ENCODE data around the gene CTNNA3. TPM values are rescaled to one million over a fixed set of nuclear protein-coding genes. Genes with fewer than 3 reads are reported as not detected.

Gene CTNNA3
- total RNA-seq, 2 experiments from 2014 or later: 0.30 TPM; not detected in 1

DNA sequence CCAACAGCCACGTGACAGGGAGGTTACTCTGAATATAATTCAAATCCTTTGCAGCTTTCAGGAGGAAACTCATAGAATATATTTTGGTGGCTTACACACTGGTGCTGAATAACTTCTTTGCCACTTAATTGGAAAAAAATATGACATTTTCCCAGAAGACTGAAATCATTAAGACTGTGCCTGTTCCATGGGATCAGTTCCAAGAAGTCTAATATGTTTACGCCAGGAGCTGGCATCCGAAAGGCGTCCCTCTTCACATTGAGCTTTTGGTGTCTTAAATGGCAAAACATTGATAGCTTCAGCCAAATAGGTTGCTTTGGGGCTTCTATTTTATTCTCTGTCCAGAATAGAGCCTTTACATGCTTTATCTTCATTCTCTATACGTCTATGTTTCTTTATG is 1687.8 kb downstream of the CTNNA3 start:
- CTCF ChIA-PET: no interaction called here
- no peaks in the 10 kb centered on the region for H3K4me1 Mint-ChIP-seq
- DNase-seq (no peak), ATAC-seq (no peak)
- peaks cover 7% of the 10 kb centered on the region for H3K9me3 Mint-ChIP-seq (ENCODE audit: low read depth)
- intact Hi-C loops (cut with DNase I, micrococcal nuclease): no loop called here
- no peak overlapping the region for H3K27ac Mint-ChIP-seq
- H3K36me3 Mint-ChIP-seq (ENCODE audit: low read depth): no peaks in the 10 kb centered on the region
- no peaks in the 10 kb centered on the region for H3K27me3 Mint-ChIP-seq
- POLR2A ChIA-PET: no interaction called here
- no peak overlapping the region for H3K4me3 Mint-ChIP-seq

DNA sequence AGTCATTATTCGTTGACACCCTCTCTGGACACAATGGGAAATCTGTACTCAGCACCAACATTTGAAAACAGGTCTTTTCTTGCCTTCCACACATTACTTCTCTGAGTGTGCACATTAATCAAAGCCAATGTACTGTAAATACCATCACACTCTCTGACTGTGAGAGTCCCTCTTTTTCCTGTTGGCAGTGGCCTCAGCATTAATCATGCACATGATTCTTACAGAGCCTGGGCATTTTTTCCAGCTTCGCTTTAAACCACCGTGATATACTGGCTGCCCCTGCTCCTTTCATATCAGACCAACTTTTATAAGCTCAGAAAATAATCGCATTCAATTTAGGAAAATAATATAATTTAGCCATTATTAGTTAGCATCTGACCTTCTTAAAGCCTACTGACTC is 1689.6 kb downstream of the CTNNA3 start:
- Mint-ChIP-seq H3K9me3 (ENCODE audit: low read depth) (peaks cover 7% of the 10 kb centered on the region), H3K27ac (no peak overlapping the region), H3K36me3 (ENCODE audit: low read depth) (no peaks in the 10 kb centered on the region), H3K4me1 (no peaks in the 10 kb centered on the region), H3K27me3 (no peaks in the 10 kb centered on the region), H3K4me3 (no peak overlapping the region)
- no peak for DNase-seq
- intact Hi-C loops (cut with DNase I, micrococcal nuclease): no loop called here
- ATAC-seq: no peak
- CTCF ChIA-PET: no interaction called here
- POLR2A ChIA-PET: no interaction called here

DNA sequence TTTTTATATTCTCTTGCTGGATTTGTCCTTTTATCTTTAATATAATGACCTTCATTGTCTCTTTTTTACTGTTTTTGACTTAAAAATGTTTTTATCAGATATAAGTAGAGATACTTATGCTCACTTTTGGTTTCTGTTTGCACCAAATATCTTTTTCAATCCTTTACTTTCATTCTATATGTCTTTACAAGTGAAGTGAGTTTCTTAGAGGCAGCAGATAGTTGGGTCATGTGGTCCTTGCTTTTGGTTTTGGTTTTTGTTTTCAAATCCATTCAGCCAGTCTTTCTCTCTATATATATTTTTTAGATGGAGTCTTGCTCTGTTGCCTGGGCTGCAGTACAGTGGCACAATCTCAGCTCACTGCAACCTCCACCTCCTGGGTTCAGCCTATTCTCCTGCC is 1702.5 kb downstream of the CTNNA3 start:
- Mint-ChIP-seq H3K4me3 (no peak overlapping the region), H3K9me3 (ENCODE audit: low read depth) (peaks cover 18% of the 10 kb centered on the region), H3K4me1 (no peaks in the 10 kb centered on the region), H3K27me3 (no peaks in the 10 kb centered on the region), H3K36me3 (ENCODE audit: low read depth) (no peaks in the 10 kb centered on the region), H3K27ac (no peak overlapping the region)
- ATAC-seq: no peak
- DNase-seq: no peak
- CTCF ChIA-PET: no interaction called here
- intact Hi-C loops (cut with DNase I, micrococcal nuclease): no loop called here
- POLR2A ChIA-PET: no interaction called here

DNA sequence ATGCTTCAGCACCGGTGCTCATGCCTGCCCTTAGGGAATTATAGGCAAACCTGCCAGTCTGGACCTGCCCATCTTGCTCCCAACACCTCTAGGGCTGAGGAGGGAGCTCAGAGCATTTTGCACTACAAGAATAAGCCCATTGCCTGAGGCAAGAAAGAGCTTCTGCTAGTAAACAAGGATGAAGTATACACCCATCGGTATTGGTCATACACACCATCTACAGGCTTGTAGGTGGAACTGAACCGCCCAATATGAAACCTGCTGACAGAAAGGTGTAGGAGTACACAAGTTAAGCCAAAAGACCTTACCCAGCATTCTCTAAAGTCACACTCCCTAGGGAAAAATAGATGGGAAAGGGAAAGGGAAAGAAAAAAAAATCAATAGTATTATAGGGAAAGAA is 1727.1 kb downstream of the CTNNA3 start:
- no peaks in the 10 kb centered on the region for H3K27me3 Mint-ChIP-seq
- intact Hi-C loops (cut with DNase I, micrococcal nuclease): no loop called here
- H3K4me3 Mint-ChIP-seq: no peak overlapping the region
- ChIA-PET POLR2A (no interaction called here), CTCF (no interaction called here)
- no peak for DNase-seq
- H3K27ac Mint-ChIP-seq: no peak overlapping the region
- H3K36me3 Mint-ChIP-seq (ENCODE audit: low read depth): no peaks in the 10 kb centered on the region
- ATAC-seq: no peak
- no peaks in the 10 kb centered on the region for H3K4me1 Mint-ChIP-seq
- peaks cover 7% of the 10 kb centered on the region for H3K9me3 Mint-ChIP-seq (ENCODE audit: low read depth)

DNA sequence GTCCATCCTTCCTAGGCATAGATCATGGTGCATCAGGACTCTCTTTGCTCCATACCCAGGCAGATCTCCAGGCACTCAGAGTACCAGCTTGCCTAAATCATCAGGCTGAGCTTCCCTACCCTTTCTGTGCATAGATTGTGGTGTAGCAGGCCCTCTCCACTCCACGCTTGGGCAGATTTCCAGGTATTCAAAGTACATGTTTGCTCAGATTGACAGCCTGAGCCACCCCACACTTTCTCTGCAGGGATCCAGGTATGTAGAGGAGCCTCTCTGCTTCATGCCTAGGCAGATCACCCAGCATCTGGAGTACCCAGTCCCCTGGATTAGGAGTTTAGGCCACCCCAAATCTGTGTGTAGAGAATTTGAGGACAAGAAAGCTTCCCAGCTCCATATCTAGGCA is 1727.6 kb downstream of the CTNNA3 start:
- no peak overlapping the region for H3K4me3 Mint-ChIP-seq
- ChIA-PET POLR2A (no interaction called here), CTCF (no interaction called here)
- intact Hi-C loops (cut with DNase I, micrococcal nuclease): no loop called here
- no peaks in the 10 kb centered on the region for H3K27me3 Mint-ChIP-seq
- ATAC-seq: no peak
- H3K4me1 Mint-ChIP-seq: no peaks in the 10 kb centered on the region
- DNase-seq: no peak
- no peaks in the 10 kb centered on the region for H3K36me3 Mint-ChIP-seq (ENCODE audit: low read depth)
- no peak overlapping the region for H3K27ac Mint-ChIP-seq
- peaks cover 7% of the 10 kb centered on the region for H3K9me3 Mint-ChIP-seq (ENCODE audit: low read depth)

DNA sequence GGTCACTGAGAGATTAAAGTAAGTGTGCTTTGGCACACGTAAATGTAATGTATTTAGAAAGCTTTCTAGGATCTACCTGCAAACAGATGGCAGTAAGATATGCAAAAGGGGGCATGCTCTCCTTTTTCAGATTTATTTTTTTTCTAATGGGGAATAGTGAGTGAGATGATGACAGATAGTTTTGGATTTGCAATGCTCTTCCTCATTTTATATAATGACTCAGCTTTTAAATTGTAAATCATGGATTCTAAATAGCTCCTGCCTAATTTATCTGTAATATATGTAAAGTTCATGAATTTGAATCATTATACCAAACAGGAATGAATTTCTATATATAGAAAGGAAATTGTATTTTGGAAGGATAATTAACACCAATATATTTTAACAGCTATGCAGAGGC is 1731.8 kb downstream of the CTNNA3 start:
- Mint-ChIP-seq H3K4me3 (no peak overlapping the region), H3K27ac (no peak overlapping the region), H3K27me3 (no peaks in the 10 kb centered on the region), H3K4me1 (no peaks in the 10 kb centered on the region), H3K36me3 (ENCODE audit: low read depth) (no peaks in the 10 kb centered on the region), H3K9me3 (ENCODE audit: low read depth) (peaks cover 10% of the 10 kb centered on the region)
- ATAC-seq (no peak), DNase-seq (no peak)
- ChIA-PET CTCF (no interaction called here), POLR2A (no interaction called here)
- intact Hi-C loops (cut with DNase I, micrococcal nuclease): no loop called here

DNA sequence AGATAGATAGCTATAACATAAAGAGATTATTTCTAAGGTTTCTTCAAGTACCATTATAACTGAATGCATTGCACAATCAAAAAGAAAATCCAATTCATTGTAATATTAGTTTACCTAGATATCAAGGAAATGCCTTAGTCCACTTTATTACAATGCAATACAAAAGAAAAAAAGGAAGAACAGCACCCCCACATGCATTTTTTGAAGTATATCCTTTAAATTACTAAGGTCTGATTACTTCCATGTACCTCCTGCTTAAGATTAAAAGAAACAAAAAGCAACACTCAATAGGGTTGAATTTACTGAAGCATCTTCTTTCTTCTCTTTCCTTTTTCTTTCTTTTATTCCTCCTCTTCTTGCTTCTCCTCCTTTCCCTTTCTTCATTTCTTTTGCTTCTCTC is 1743.9 kb downstream of the CTNNA3 start:
- Mint-ChIP-seq H3K4me3 (no peak overlapping the region), H3K27ac (no peak overlapping the region), H3K27me3 (no peaks in the 10 kb centered on the region), H3K9me3 (ENCODE audit: low read depth) (peaks cover 4% of the 10 kb centered on the region), H3K36me3 (ENCODE audit: low read depth) (no peaks in the 10 kb centered on the region), H3K4me1 (no peaks in the 10 kb centered on the region)
- CTCF ChIA-PET: interaction anchor here (0.7 kb wide), 1 partner anchor 39 kb away, joined by 3 read pairs; no protein-coding TSS in a partner anchor
- no peak for DNase-seq
- intact Hi-C loops (cut with DNase I, micrococcal nuclease): no loop called here
- POLR2A ChIA-PET: no interaction called here
- ATAC-seq: no peak

DNA sequence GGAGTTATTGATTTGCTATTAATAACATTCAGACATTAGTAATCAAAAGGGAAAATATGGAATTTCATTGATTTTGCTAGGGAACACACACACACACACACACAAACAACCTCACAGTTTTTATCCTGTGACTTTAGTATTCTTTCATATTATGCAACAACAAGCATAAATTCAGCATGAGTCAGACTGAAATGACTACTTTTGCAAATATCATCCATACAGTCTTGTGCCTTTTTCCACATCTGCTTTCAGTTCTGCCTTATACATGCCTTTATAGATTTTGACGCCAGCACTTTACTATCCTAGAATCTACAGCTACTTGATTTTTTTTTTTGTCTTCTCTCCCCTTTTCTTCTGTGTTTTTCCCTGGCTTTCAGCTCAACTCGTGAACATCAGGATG is 1745.9 kb downstream of the CTNNA3 start:
- Mint-ChIP-seq H3K27ac (no peak overlapping the region), H3K27me3 (no peaks in the 10 kb centered on the region), H3K9me3 (ENCODE audit: low read depth) (peaks cover 4% of the 10 kb centered on the region), H3K36me3 (ENCODE audit: low read depth) (no peaks in the 10 kb centered on the region), H3K4me3 (no peak overlapping the region), H3K4me1 (no peaks in the 10 kb centered on the region)
- ATAC-seq: no peak
- DNase-seq: no peak
- CTCF ChIA-PET: no interaction called here
- POLR2A ChIA-PET: no interaction called here
- intact Hi-C loops (cut with DNase I, micrococcal nuclease): no loop called here

DNA sequence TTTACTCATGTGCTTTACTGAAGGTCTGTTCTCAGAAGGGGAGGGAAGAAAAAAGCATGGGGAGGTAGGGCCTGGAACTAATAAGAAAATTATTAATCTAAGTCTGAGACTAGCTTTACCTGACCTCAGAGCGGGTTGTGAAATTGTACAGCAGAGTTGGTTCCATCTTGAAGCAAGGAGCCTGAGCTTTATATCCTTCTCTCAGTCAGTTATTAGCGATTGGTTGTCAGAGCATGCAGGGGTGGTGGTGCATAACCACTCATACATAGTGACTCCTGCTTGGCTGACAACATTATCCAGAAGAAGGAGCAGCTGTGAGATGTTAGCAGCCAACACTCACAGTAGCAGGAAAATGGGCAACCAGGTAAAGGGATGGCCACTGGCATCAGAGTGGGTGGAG is 1746.5 kb downstream of the CTNNA3 start:
- ATAC-seq: no peak
- H3K27ac Mint-ChIP-seq: no peak overlapping the region
- peaks cover 4% of the 10 kb centered on the region for H3K9me3 Mint-ChIP-seq (ENCODE audit: low read depth)
- no peak overlapping the region for H3K4me3 Mint-ChIP-seq
- intact Hi-C loops (cut with DNase I, micrococcal nuclease): no loop called here
- no peaks in the 10 kb centered on the region for H3K4me1 Mint-ChIP-seq
- DNase-seq: no peak
- CTCF ChIA-PET: no interaction called here
- H3K36me3 Mint-ChIP-seq (ENCODE audit: low read depth): no peaks in the 10 kb centered on the region
- POLR2A ChIA-PET: no interaction called here
- H3K27me3 Mint-ChIP-seq: no peaks in the 10 kb centered on the region

DNA sequence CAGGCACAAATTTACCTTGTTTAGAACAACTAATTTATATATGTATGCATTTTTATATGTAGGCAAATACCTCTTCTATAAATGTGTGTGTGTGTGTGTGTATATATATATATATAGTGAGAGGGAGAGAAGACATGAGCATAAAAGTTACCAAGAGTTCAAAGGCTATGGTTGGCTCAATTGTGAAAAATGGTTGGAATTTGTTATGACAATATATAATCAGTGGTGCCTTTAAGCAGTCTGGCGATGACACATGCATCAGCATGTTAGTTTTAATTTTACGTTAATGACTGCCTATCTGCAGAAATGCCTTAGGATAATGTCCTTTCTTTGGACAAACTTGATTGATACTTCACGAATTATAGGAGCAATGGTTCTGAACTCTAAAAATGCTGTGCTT is 1750.9 kb downstream of the CTNNA3 start:
- Mint-ChIP-seq H3K27me3 (no peaks in the 10 kb centered on the region), H3K4me3 (no peak overlapping the region), H3K4me1 (no peaks in the 10 kb centered on the region), H3K36me3 (ENCODE audit: low read depth) (no peaks in the 10 kb centered on the region), H3K9me3 (ENCODE audit: low read depth) (no peaks in the 10 kb centered on the region), H3K27ac (no peak overlapping the region)
- intact Hi-C loops (cut with DNase I, micrococcal nuclease): no loop called here
- DNase-seq: no peak
- no peak for ATAC-seq
- ChIA-PET CTCF (no interaction called here), POLR2A (no interaction called here)

DNA sequence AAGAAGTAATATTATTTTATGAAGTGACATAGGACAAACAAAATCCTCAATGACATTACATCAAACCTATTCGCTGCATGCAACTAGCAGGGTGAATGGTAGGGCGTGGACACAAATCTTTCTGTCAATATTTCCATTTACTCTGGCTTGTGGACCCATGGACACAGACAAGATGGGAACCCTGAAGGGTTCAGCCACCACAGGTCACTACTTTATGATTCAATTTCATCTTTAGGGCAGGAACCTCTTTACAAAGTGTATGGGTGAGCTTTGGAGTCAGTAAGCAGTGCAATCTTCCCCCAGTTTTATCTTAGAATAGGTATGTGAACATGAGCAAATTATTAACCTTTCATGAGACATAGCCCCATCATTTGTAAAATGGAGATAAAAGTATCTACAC is 1752.5 kb downstream of the CTNNA3 start:
- Mint-ChIP-seq H3K9me3 (ENCODE audit: low read depth) (no peaks in the 10 kb centered on the region), H3K27ac (no peak overlapping the region), H3K4me3 (no peak overlapping the region), H3K4me1 (no peaks in the 10 kb centered on the region), H3K27me3 (no peaks in the 10 kb centered on the region), H3K36me3 (ENCODE audit: low read depth) (no peaks in the 10 kb centered on the region)
- DNase-seq (no peak), ATAC-seq (no peak)
- POLR2A ChIA-PET: no interaction called here
- intact Hi-C loops (cut with DNase I, micrococcal nuclease): no loop called here
- CTCF ChIA-PET: interaction anchor here (0.8 kb wide), 1 partner anchor 13 kb away, joined by 3 read pairs; no protein-coding TSS in a partner anchor

DNA sequence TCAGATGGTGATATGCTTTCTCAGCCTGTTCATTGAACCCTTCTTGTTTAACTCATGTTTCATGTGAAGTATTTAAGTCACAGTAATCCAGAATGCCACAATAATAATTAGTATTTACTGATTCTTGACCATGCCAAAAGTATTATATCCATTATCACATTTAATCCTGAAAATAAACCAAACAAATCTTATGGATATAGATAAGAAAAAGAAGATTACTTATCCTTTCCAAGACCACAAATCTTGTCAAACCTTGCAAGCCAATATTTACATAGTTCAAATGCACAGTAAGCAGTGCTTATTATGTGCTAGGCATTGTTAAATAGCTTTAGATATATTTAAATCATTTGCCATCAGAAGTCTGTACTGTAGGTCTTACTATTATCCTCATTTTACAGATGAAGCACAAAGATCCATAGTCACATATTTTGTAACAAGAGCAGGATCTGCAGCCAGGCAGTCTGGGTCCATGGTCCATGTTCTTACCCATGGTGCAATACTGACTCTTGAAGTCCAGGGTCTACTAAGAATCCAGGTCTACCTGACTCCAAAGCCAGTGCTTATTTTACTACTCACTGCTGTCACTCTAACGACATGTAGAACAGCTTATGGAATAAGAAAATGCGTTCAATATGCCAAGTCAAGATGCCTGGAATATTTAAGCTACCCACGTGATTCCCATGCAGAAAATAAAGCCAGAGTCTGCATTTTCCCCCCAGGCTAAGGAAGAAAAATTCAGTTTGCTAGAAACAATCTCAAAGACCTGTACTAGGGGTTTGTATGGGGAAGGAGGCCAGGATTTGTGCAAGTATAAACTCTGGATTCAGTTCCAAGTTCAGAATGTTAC is 1755.0 kb downstream of the CTNNA3 start:
- H3K4me3 Mint-ChIP-seq: no peak overlapping the region
- no peak overlapping the region for H3K27ac Mint-ChIP-seq
- H3K9me3 Mint-ChIP-seq (ENCODE audit: low read depth): no peaks in the 10 kb centered on the region
- no peaks in the 10 kb centered on the region for H3K27me3 Mint-ChIP-seq
- no peak for DNase-seq
- POLR2A ChIA-PET: no interaction called here
- CTCF ChIA-PET: no interaction called here
- no peaks in the 10 kb centered on the region for H3K36me3 Mint-ChIP-seq (ENCODE audit: low read depth)
- intact Hi-C loops (cut with DNase I, micrococcal nuclease): no loop called here
- no peak for ATAC-seq
- no peaks in the 10 kb centered on the region for H3K4me1 Mint-ChIP-seq

DNA sequence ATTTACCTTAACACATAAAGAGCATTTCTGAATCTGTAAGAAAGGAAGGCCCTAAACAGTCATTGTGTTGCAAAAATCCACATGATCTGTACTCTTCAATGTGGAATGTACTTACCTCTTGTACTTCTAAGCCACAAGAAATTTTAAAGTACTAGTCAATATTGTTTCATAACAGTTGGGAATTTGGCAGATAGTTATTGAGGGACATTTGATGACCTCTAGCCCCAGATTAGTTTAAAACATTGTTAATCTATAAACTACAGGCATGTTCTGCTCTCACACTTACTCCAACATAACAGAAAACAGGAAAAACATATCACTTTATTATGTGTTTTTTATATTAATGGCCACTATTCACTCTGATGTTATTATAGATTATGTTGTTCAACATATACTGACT is 1755.9 kb downstream of the CTNNA3 start:
- Mint-ChIP-seq H3K27ac (no peak overlapping the region), H3K9me3 (ENCODE audit: low read depth) (no peaks in the 10 kb centered on the region), H3K4me3 (no peak overlapping the region), H3K36me3 (ENCODE audit: low read depth) (no peaks in the 10 kb centered on the region), H3K27me3 (no peaks in the 10 kb centered on the region), H3K4me1 (no peaks in the 10 kb centered on the region)
- DNase-seq (no peak), ATAC-seq (no peak)
- intact Hi-C loops (cut with DNase I, micrococcal nuclease): no loop called here
- ChIA-PET POLR2A (no interaction called here), CTCF (no interaction called here)

All from activated CD4-positive, alpha-beta T cell treated with anti-CD3 and anti-CD28 coated beads for 36 hours (primary cell).